Mucosa of rectum (tissue), 2 donors: ENCODE data around the gene ARIH1.
A peak's percentile ranks its signal among the peaks of the same experiment; 100 is the strongest.
"Not testable (repeated sequence)": the region's sequence is repeated elsewhere in the genome, so short reads cannot be mapped to it uniquely, and the experiment has no call there.

Experiments
- H3K27ac ChIP-seq, 2 donors: one replicate each; pipeline ENCODE4 v1.7.0; 2013; ENCODE audit warnings: inconsistent platforms in 2 of 2, low read depth in 2 of 2, low read length in 2 of 2
- H3K27me3 ChIP-seq, 2 donors: one replicate each; pipeline ENCODE4 v1.7.0; 2013; ENCODE audit warnings: low read length in 2 of 2; ENCODE audit not compliant: control insufficient read depth in 2 of 2, insufficient read depth in 2 of 2
- H3K36me3 ChIP-seq, 2 donors: one replicate each; pipeline ENCODE4 v1.7.0; 2013; ENCODE audit warnings: low read length in 2 of 2; ENCODE audit not compliant: control insufficient read depth in 2 of 2, insufficient read depth in 2 of 2
- H3K4me1 ChIP-seq, 2 donors: one replicate each; pipeline ENCODE4 v1.7.0; 2013; ENCODE audit warnings: low read length in 2 of 2, mild to moderate bottlenecking in 1 of 2; ENCODE audit not compliant: control insufficient read depth in 2 of 2, insufficient read depth in 2 of 2
- H3K4me3 ChIP-seq, 2 donors: one replicate each; pipeline ENCODE4 v1.7.0; 2013; ENCODE audit warnings: low read length in 2 of 2
- H3K9ac ChIP-seq, 2 donors: one replicate each; pipeline ENCODE4 v1.7.0; 2013; ENCODE audit warnings: low read length in 2 of 2, low read depth in 1 of 2, mild to moderate bottlenecking in 1 of 2
- H3K9me3 ChIP-seq, 2 donors: one replicate each; pipeline ENCODE4 v1.7.0; 2013; ENCODE audit warnings: low read length in 2 of 2; ENCODE audit not compliant: control insufficient read depth in 2 of 2
- donor health status: healthy.
- donor health status: Normal muscosa, but diverticular disease.

The ARIH1 gene

GRCh38 chr15:72615533-72616233 is 141.6 kb downstream of the ARIH1 start:
- H3K4me1 ChIP-seq, H3K27me3 ChIP-seq, H3K27ac ChIP-seq, H3K9ac ChIP-seq, H3K4me3 ChIP-seq, H3K9me3 ChIP-seq, H3K36me3 ChIP-seq: not testable (repeated sequence)

GRCh38 chr15:72616491-72617210 is 142.5 kb downstream of the ARIH1 start:
- Histone ChIP-seq H3K9ac (no peak overlapping the region), H3K4me3 (no peak overlapping the region), H3K4me1 (no peaks in the 10 kb centered on the region), H3K27me3 (no peaks in the 10 kb centered on the region), H3K36me3 (no peaks in the 10 kb centered on the region), H3K27ac (no peak overlapping the region), H3K9me3 (no peaks in the 10 kb centered on the region)

- H3K4me3 ChIP-seq, H3K27ac ChIP-seq, H3K36me3 ChIP-seq, H3K27me3 ChIP-seq, H3K4me1 ChIP-seq, H3K9ac ChIP-seq, H3K9me3 ChIP-seq: not testable (repeated sequence)
These were observed 149.7 kb downstream of the ARIH1 start for GRCh38 chr15:72623854-72624253.

GRCh38 chr15:72626153-72626552 is 152.0 kb downstream of the ARIH1 start:
- H3K27me3 ChIP-seq, H3K4me3 ChIP-seq, H3K4me1 ChIP-seq, H3K27ac ChIP-seq, H3K9ac ChIP-seq, H3K9me3 ChIP-seq, H3K36me3 ChIP-seq: not testable (repeated sequence)

- H3K27ac ChIP-seq, H3K9me3 ChIP-seq, H3K27me3 ChIP-seq, H3K9ac ChIP-seq, H3K4me1 ChIP-seq, H3K4me3 ChIP-seq, H3K36me3 ChIP-seq: not testable (repeated sequence)
These were observed 154.3 kb downstream of the ARIH1 start for GRCh38 chr15:72628249-72629067.

- H3K9me3 ChIP-seq, H3K27ac ChIP-seq, H3K4me1 ChIP-seq, H3K4me3 ChIP-seq, H3K36me3 ChIP-seq, H3K9ac ChIP-seq, H3K27me3 ChIP-seq: not testable (repeated sequence)
These were observed 155.0 kb downstream of the ARIH1 start for GRCh38 chr15:72629068-72629570.

GRCh38 chr15:72636519-72637282 is 162.6 kb downstream of the ARIH1 start:
- not testable (repeated sequence) for H3K36me3 ChIP-seq, H3K9ac ChIP-seq, H3K27me3 ChIP-seq, H3K9me3 ChIP-seq, H3K27ac ChIP-seq, H3K4me1 ChIP-seq
- H3K4me3 ChIP-seq: peak overlapping the region in 1 of 2 donors; percentile 37

- not testable (repeated sequence) for H3K4me1 ChIP-seq, H3K27me3 ChIP-seq, H3K4me3 ChIP-seq
These were observed 165.8 kb downstream of the ARIH1 start for GRCh38 chr15:72639759-72640483.

GRCh38 chr15:72642271-72642670 is 168.1 kb downstream of the ARIH1 start:
- H3K9ac ChIP-seq, H3K27me3 ChIP-seq, H3K4me3 ChIP-seq, H3K9me3 ChIP-seq, H3K36me3 ChIP-seq, H3K4me1 ChIP-seq, H3K27ac ChIP-seq: not testable (repeated sequence)

More at GRCh38 chr15:72639759-72640483, 165.8 kb downstream of the ARIH1 start:
- not testable (repeated sequence) for H3K9me3 ChIP-seq, H3K9ac ChIP-seq, H3K27ac ChIP-seq, H3K36me3 ChIP-seq
